SHP77 treated with DMSO at 0.1 percent for 48 hours (cell line): ENCODE measurements around the gene SHANK2.

Experiments
- DNase-seq: peaks from one replicate; lab custom pipeline; 2025; lab: John Stamatoyannopoulos, UW

The SHANK2 gene

GRCh38 chr11:71252269-71252769 is at the start of gene SHANK2:
Gene SHANK2, minus strand, starts transcription at chr11:71252577. Its CDS starts 105,251 bp downstream, at chr11:71147326.
- DNase-seq, result no peak

- no peak for DNase-seq
Observed at GRCh38 chr11:71301858-71302533, 49.6 kb upstream of the SHANK2 start.

- no peak for DNase-seq
Observed at GRCh38 chr11:71301046-71301857, 48.9 kb upstream of the SHANK2 start.

GRCh38 chr11:71300187-71300586 is 47.8 kb upstream of the SHANK2 start:
- DNase-seq, result no peak

GRCh38 chr11:71298761-71299181 is 46.4 kb upstream of the SHANK2 start:
- DNase-seq, result no peak

GRCh38 chr11:71298016-71298550 is 45.7 kb upstream of the SHANK2 start:
- DNase-seq, result no peak

- DNase-seq, result no peak
Observed at GRCh38 chr11:71294846-71295600, 42.6 kb upstream of the SHANK2 start.

GRCh38 chr11:71293961-71294782 is 41.8 kb upstream of the SHANK2 start:
- no peak for DNase-seq

GRCh38 chr11:71286701-71287643 is 34.6 kb upstream of the SHANK2 start:
- DNase-seq, result no peak

- no peak for DNase-seq
Observed at GRCh38 chr11:71285111-71285510, 32.7 kb upstream of the SHANK2 start.

GRCh38 chr11:71284525-71285092 is 32.2 kb upstream of the SHANK2 start:
- no peak for DNase-seq

- DNase-seq, result no peak
Observed at GRCh38 chr11:71283971-71284441, 31.6 kb upstream of the SHANK2 start.

- DNase-seq, result no peak
Observed at GRCh38 chr11:71282581-71283351, 30.4 kb upstream of the SHANK2 start.

GRCh38 chr11:71281831-71282230 is 29.5 kb upstream of the SHANK2 start:
- no peak for DNase-seq

- DNase-seq, result no peak
Observed at GRCh38 chr11:71281204-71281603, 28.8 kb upstream of the SHANK2 start.

- no peak for DNase-seq
Observed at GRCh38 chr11:71279916-71280645, 27.7 kb upstream of the SHANK2 start.

- no peak for DNase-seq
Observed at GRCh38 chr11:71272161-71272560, 19.8 kb upstream of the SHANK2 start.
